CD4-positive, alpha-beta T cell (primary cell): ENCODE measurements around the gene JPH4. TPM values are rescaled to one million over a fixed set of nuclear protein-coding genes. Genes with fewer than 3 reads are reported as not detected.

Experiments used
- ATAC-seq: fragments of 200-7000 bp; cut with Tn5 transposase; one replicate; pipeline ENCODE4 v1.10.0; 2022; ENCODE audit warnings: mild to moderate bottlenecking; ENCODE audit not compliant: poor library complexity
- CTCF ChIA-PET: fragments of 350-600 bp; sonication (Branson Sonifier 250); formaldehyde crosslinking; loops from one replicate; lab custom pipeline; 2021; ENCODE audit warnings: antibody characterized with exemption, inconsistent platforms; lab: Charles Lee
- POLR2A ChIA-PET: fragments of 350-600 bp; sonication (Branson Sonifier 250); formaldehyde crosslinking; loops from one replicate; lab custom pipeline; 2021; ENCODE audit warnings: antibody characterized with exemption, inconsistent platforms; lab: Charles Lee
- DNase-seq, 14 experiments: peaks; one replicate each; pipeline ENCODE4 v3.0.0-alpha.2; 2013 to 2020; ENCODE audit warnings: mixed read lengths in 2 of 14
- H3K27ac ChIP-seq, 2 donors: one replicate each; pipeline versions ENCODE4 v1.5.1 to v1.7.0; 2013; ENCODE audit warnings: low read length in 2 of 2, low read depth in 1 of 2, mild to moderate bottlenecking in 1 of 2
- H3K27me3 ChIP-seq, 2 experiments: 1 replicate in 1 of 2; 2 replicates in 1 of 2; pipeline versions ENCODE4 v1.6.1 to v1.7.0; 2013; ENCODE audit warnings: low read length in 2 of 2, control low read depth in 1 of 2, mild to moderate bottlenecking in 1 of 2, moderate library complexity in 1 of 2; ENCODE audit not compliant: insufficient read depth in 2 of 2, control insufficient read depth in 1 of 2
- H3K36me3 ChIP-seq: one replicate; pipeline ENCODE4 v1.6.1; 2013; ENCODE audit warnings: low read length, control low read depth; ENCODE audit not compliant: insufficient read depth
- H3K4me1 ChIP-seq: one replicate; pipeline ENCODE4 v1.6.1; 2013; ENCODE audit warnings: low read length, control low read depth; ENCODE audit not compliant: insufficient read depth
- H3K4me3 ChIP-seq: one replicate; pipeline ENCODE4 v1.5.1; 2013; ENCODE audit warnings: mild to moderate bottlenecking, low read length, moderate library complexity
- H3K9me3 ChIP-seq, 2 experiments: 1 replicate in 1 of 2; 2 replicates in 1 of 2; pipeline versions ENCODE4 v1.6.1 to v1.7.0; 2013; ENCODE audit warnings: low read length in 2 of 2, mild to moderate bottlenecking in 2 of 2, control low read depth in 1 of 2, moderate library complexity in 1 of 2; ENCODE audit not compliant: control insufficient read depth in 1 of 2, insufficient read depth in 1 of 2
- H3K27ac Mint-ChIP-seq: one replicate; pipeline ENCODE4 v1.8.0; 2020; ENCODE audit warnings: mixed read lengths
- H3K27me3 Mint-ChIP-seq: one replicate; pipeline ENCODE4 v1.8.0; 2021; ENCODE audit warnings: mixed read lengths
- H3K36me3 Mint-ChIP-seq: one replicate; pipeline ENCODE4 v1.8.0; 2021; ENCODE audit warnings: low read depth, mixed read lengths
- H3K4me1 Mint-ChIP-seq: one replicate; pipeline ENCODE4 v1.8.0; 2021; ENCODE audit warnings: low read depth, mixed read lengths
- H3K4me3 Mint-ChIP-seq: one replicate; pipeline ENCODE4 v1.8.0; 2020; ENCODE audit warnings: mild to moderate bottlenecking, mixed read lengths
- H3K9me3 Mint-ChIP-seq: one replicate; pipeline ENCODE4 v1.8.0; 2020; ENCODE audit warnings: mixed read lengths
- CTCF ChIP-seq: fragments of 200-600 bp; IDR thresholded peaks from one replicate; pipeline ENCODE4 v1.8.0; 2022; ENCODE audit warnings: antibody characterized with exemption, mild to moderate bottlenecking
- intact Hi-C, 2 experiments: fragments of 100-400 bp; cut with DNase I in 1 of 2; cut with micrococcal nuclease in 1 of 2; formaldehyde crosslinking; loops; one replicate each; pipeline versions ENCODE4 v1.15.1 to v1.9.0; 2023 to 2025; cut with DNase I, micrococcal nuclease
- total RNA-seq, 174 experiments: library from RNA in 2 of 174; stranded (reverse) in 2 of 174; gene quantifications; one replicate each; pipeline ENCODE4 v1.2.3 and lab custom pipeline; 2021 to 2026

Gene JPH4
- total RNA-seq, 2 experiments from 2014 or later, result not detected

GRCh38 chr14:23567186-23568020 lies 11.2 kb downstream of the JPH4 start, which contains the start of gene AP1G2:
Gene AP1G2 (minus strand): TSS chr14:23567791. CDS start chr14:23567314, 477 bp downstream.
- intact Hi-C loops, result loop anchor here (1.0 to 10.0 kb wide), 4 partner anchors 12 to 875 kb away; partner anchors contain the start of genes ACIN1 (in 1 of the 2), C14orf119 (in 1 of the 2), DCAF11 (in 1 of the 2) and NRL (in 1 of the 2)
- peaks cover 52% of the 10 kb centered on the region for H3K4me1 Mint-ChIP-seq
- peaks cover 40% of the 10 kb centered on the region for H3K4me1 ChIP-seq
- H3K27me3 ChIP-seq, result no peaks in the 10 kb centered on the region
- TF ChIP-seq CTCF, result no peak
- H3K36me3 Mint-ChIP-seq, result peaks cover 43% of the 10 kb centered on the region
- H3K4me3 ChIP-seq, result peak within 1 kb of the TSS; percentile 75
- H3K9me3 Mint-ChIP-seq, result no peaks in the 10 kb centered on the region
- peak; percentile 69 to 94 (median 83) for DNase-seq
- ChIA-PET CTCF (interaction anchor here (1.0 kb wide), 1 partner anchor 89 kb away, joined by 3 read pairs; no protein-coding TSS in a partner anchor), POLR2A (interaction anchor here (1.0 to 1.4 kb wide), 7 partner anchors 10 to 247 kb away, joined by 3 to 6 read pairs (median 4); partner anchors contain the start of genes NGDN, PABPN1, THTPA and ZFHX2)
- H3K27me3 Mint-ChIP-seq, result peaks cover 7% of the 10 kb centered on the region
- H3K27ac Mint-ChIP-seq, result peak within 1 kb of the TSS; percentile 96
- peak; percentile 91 for ATAC-seq
- no peaks in the 10 kb centered on the region for H3K9me3 ChIP-seq
- peak within 1 kb of the TSS; percentile 75 to 79 for H3K27ac ChIP-seq
- H3K36me3 ChIP-seq, result peaks cover 38% of the 10 kb centered on the region
- H3K4me3 Mint-ChIP-seq, result peak within 1 kb of the TSS; percentile 99

GRCh38 chr14:23566778-23567185 lies 11.8 kb downstream of the JPH4 start:
- H3K27me3 Mint-ChIP-seq, result peaks cover under 1% of the 10 kb centered on the region
- H3K4me3 Mint-ChIP-seq, result peak overlapping the region; percentile 99
- no peak for TF ChIP-seq CTCF
- Histone ChIP-seq H3K9me3 (no peaks in the 10 kb centered on the region), H3K27ac (peak overlapping the region; percentile 75 to 79), H3K4me1 (peaks cover 40% of the 10 kb centered on the region), H3K27me3 (no peaks in the 10 kb centered on the region), H3K36me3 (peaks cover 44% of the 10 kb centered on the region), H3K4me3 (peak overlapping the region; percentile 75)
- ATAC-seq (no peak), DNase-seq (no peak)
- peak overlapping the region; percentile 96 for H3K27ac Mint-ChIP-seq
- intact Hi-C loops, result loop anchor here (1.0 to 10.0 kb wide), 4 partner anchors 11 to 876 kb away; partner anchors contain the start of genes ACIN1 (in 1 of the 2), C14orf119 (in 1 of the 2), DCAF11 (in 1 of the 2) and NRL (in 1 of the 2)
- CTCF ChIA-PET, result interaction anchor here (1.0 kb wide), 1 partner anchor 88 kb away, joined by 3 read pairs; no protein-coding TSS in a partner anchor
- H3K36me3 Mint-ChIP-seq, result peaks cover 46% of the 10 kb centered on the region
- H3K4me1 Mint-ChIP-seq, result peaks cover 52% of the 10 kb centered on the region
- no peaks in the 10 kb centered on the region for H3K9me3 Mint-ChIP-seq
- POLR2A ChIA-PET, result interaction anchor here (1.0 to 1.4 kb wide), 7 partner anchors 9 to 246 kb away, joined by 3 to 6 read pairs (median 4); partner anchors contain the start of genes NGDN, PABPN1, THTPA and ZFHX2

GRCh38 chr14:23566112-23566777 lies 12.3 kb downstream of the JPH4 start:
- no peaks in the 10 kb centered on the region for H3K9me3 ChIP-seq
- H3K4me3 Mint-ChIP-seq, result peak overlapping the region; percentile 99
- H3K27ac ChIP-seq, result no peak overlapping the region
- H3K4me1 Mint-ChIP-seq, result peaks cover 52% of the 10 kb centered on the region
- no peak for TF ChIP-seq CTCF
- POLR2A ChIA-PET, result interaction anchor here (1.0 to 1.4 kb wide), 5 partner anchors 9 to 245 kb away, joined by 3 to 6 read pairs (median 3); partner anchors contain the start of genes NGDN, PABPN1 and THTPA
- no peaks in the 10 kb centered on the region for H3K9me3 Mint-ChIP-seq
- intact Hi-C loops, result loop anchor here in 1 of 2 experiments (5.0 to 10.0 kb wide), 3 partner anchors 471 to 876 kb away; partner anchors contain the start of genes ACIN1, C14orf119, DCAF11 and NRL
- H3K27me3 Mint-ChIP-seq, result no peaks in the 10 kb centered on the region
- peak overlapping the region; percentile 96 for H3K27ac Mint-ChIP-seq
- no peak for DNase-seq
- CTCF ChIA-PET, result interaction anchor here (1.0 kb wide), 1 partner anchor 87 kb away, joined by 3 read pairs; no protein-coding TSS in a partner anchor
- H3K27me3 ChIP-seq, result no peaks in the 10 kb centered on the region
- H3K36me3 ChIP-seq, result peaks cover 49% of the 10 kb centered on the region
- ATAC-seq, result no peak
- peaks cover 40% of the 10 kb centered on the region for H3K4me1 ChIP-seq
- peaks cover 50% of the 10 kb centered on the region for H3K36me3 Mint-ChIP-seq
- peak overlapping the region; percentile 75 for H3K4me3 ChIP-seq
